Measurements from ENCODE around the gene PARD3B. TPM values are rescaled to one million over a fixed set of nuclear protein-coding genes. Genes with fewer than 3 reads are reported as not detected.

The PARD3B gene
- polyA plus RNA-seq, 5 donors: 13.6 to 22.9 (median 19.4) TPM

- DNase-seq: no peak
Measured at GRCh38 chr2:205347899-205348298, 802.6 kb downstream of the PARD3B start.

- DNase-seq: no peak
Measured at GRCh38 chr2:205352094-205352493, 806.8 kb downstream of the PARD3B start.

- no peak for DNase-seq
Measured at GRCh38 chr2:205352593-205352992, 807.3 kb downstream of the PARD3B start.

GRCh38 chr2:205357732-205358131, 812.5 kb downstream of the PARD3B start:
- DNase-seq: no peak

GRCh38 chr2:205358351-205358815, 813.1 kb downstream of the PARD3B start:
- no peak for DNase-seq

- no peak for DNase-seq
Measured at GRCh38 chr2:205361272-205361671, 816.0 kb downstream of the PARD3B start.

GRCh38 chr2:205361970-205362369, 816.7 kb downstream of the PARD3B start:
- DNase-seq: no peak

DNA sequence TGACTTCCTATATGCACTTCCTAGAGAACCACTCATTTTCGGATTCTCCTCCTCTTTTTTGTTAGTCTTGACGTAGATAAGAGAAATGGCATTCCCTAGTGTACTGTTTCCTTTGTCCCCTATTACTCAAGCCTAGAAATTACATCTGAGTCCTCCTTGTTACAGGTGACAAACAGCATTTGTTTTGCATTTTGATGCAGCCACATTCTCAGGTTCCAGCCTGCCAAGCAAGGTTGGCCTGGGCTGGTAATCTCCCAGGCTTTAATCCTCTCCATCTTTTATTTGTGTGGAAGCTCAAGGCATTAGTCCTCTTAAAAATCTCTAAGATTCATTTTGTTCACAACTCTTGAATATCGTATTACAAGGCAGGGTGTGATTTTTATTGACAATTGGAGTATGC, 819.0 kb downstream of the PARD3B start:
- no peak for DNase-seq

DNA sequence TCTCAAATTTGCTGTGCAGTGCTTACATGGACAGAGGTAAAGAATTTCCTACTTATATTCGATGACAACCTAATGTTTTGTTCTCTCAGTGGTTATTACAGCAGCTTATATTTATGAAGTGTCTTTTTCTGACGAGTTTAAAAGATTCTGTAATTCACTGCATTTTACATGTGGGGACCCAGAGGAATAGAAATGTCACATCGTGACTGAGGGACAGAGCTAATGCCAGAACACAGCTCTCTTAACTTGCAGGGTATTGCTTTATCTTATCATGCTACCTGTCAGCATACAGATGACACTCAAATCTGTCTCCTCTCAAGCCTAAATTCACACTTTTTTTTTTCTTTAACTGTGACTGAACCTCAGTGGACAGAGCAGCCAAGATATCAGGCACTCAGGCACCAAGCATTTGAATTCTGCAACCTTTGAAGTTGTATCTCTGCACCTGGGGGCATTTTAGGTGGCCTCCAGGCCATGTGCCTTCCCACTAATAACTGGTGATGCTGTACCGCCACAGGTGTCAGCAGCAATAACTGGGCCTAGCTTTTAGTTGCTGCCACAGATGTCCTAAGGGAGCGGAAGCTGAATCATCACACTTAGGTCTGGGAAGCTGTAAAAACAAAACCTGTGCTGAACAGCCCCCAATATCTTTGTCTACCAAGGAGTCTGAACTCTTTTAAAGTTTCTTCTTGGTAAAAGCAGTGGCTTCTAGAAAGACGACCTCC, 821.2 kb downstream of the PARD3B start:
- no peak for DNase-seq

GRCh38 chr2:205367331-205367935, 822.2 kb downstream of the PARD3B start:
- no peak for DNase-seq

- DNase-seq: no peak
Measured at GRCh38 chr2:205369813-205370212, 824.5 kb downstream of the PARD3B start.

GRCh38 chr2:205370726-205371125, 825.5 kb downstream of the PARD3B start:
- no peak for DNase-seq

- no peak for DNase-seq
Measured at GRCh38 chr2:205372141-205372540, 826.9 kb downstream of the PARD3B start.

- no peak for DNase-seq
Measured at GRCh38 chr2:205375461-205376448, 830.5 kb downstream of the PARD3B start.

DNA sequence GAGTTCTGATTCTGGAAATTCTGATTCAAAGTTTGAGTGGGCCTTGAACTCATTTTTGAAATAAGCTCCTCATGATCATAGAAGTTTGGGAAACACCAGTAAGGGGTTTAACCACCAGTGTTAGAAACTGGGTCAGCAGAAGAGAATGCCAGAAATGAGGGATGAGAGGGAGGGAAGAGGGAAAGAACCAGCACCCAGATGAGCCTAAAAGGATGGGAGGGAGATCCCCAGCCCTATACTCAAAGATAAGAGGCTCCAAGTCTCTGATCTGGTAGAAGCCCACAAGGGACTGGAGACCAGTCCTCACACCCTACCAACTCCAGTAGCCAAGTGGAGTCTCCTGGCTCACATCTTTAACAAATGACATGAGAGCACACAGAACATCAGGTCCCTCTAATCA, 832.0 kb downstream of the PARD3B start:
- DNase-seq: no peak

GRCh38 chr2:205383601-205384000, 838.3 kb downstream of the PARD3B start:
- no peak for DNase-seq

- DNase-seq: no peak
Measured at GRCh38 chr2:205386109-205386508, 840.8 kb downstream of the PARD3B start.

DNA sequence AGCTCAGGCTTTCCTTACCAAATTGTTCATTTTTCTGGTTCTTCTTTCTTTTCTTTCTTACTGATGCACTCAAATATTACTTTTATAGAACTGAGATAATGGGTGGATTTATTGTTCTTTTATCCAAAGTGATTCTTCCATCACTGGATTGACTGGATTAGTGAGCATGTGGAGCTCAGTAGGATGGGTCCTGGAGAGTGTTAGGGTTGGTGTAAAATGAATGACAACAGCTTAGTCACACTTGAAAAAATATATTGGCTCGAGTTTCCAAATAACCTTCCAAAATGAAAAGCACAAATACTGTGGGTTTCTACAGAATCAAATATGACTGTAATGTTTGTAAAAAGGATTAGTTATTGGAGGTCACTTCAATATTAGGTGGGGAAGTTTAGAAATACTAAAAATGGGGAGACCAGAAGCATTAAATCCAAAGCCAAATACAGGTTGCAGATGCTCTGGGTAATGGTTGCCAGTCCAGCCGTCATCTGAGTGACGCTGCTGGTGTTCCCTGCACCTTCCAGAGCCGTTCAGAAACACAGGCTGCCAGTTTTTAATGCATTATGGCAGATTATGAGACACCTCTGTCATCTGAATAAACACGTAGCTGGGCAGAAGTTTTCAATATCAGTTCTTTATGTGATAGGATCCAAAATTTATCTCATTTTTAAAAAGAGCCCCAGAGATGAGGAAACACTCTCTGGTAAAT, 842.2 kb downstream of the PARD3B start:
- no peak for DNase-seq

DNA sequence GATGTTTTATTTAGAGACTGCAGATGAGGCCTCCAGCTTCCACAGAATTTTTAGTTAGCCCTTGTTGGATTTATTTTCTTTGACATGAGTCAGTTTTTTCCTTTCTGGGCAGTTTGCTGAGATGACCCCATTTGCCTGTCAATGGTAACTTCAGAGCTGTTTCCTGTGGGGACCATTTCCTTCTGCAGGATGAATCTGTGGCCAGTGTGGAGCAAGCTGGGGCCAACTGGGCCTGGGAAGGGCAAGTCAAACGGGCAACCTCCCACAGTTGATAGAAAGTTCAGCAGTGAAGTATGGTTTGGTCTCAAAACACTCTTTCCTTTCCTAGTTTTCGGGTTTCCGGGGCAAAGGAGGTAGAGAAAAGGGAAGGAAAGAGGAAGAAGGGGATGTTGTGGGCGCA, 845.6 kb downstream of the PARD3B start:
- no peak for DNase-seq

DNA sequence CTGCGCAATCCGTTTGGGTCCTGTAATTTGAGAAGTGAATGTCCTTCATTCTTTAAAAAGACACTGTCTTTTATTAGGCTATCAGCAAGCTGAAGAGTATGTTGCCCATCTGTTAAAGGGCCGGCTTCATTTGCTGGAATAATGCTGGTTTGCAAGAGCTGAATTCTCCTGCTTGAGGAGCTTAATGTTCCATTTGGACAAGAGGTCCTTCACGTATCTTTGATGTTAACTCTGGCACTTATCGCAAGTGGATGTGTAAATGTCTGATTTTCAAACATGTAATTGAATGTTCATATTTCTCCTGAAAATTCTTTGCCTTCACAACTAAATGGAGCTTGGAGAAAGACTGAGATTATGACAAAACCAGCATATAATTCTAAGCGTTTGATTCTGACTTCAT, 856.2 kb downstream of the PARD3B start:
- DNase-seq: peak in 1 of 2 donors; percentile 9

- DNase-seq: no peak
Measured at GRCh38 chr2:205402011-205402410, 856.7 kb downstream of the PARD3B start.

Data from right lung (tissue), 5 donors.